Smooth muscle cell (in vitro differentiated cells): ENCODE results near the gene SH3RF2. TPM values are rescaled to one million over a fixed set of nuclear protein-coding genes. Genes with fewer than 3 reads are reported as not detected.

Source experiments
- DNase-seq: peaks from one replicate; lab custom pipeline; 2025; ENCODE audit not compliant: unreplicated experiment; lab: John Stamatoyannopoulos, UW
- H2AFZ ChIP-seq: fragments of 200-600 bp; sonication (generic); 2 replicates; pipeline ENCODE4 v1.6.0; 2016; ENCODE audit warnings: antibody characterized with exemption, low read depth, mild to moderate bottlenecking
- H3F3A ChIP-seq: fragments of 200-600 bp; sonication (generic); 2 replicates; pipeline ENCODE4 v1.6.0; 2017; ENCODE audit warnings: antibody characterized with exemption, low read depth
- H3K27ac ChIP-seq: fragments of 200-600 bp; sonication (generic); 2 replicates; pipeline ENCODE4 v1.5.1; 2016; ENCODE audit warnings: low read depth, mild to moderate bottlenecking
- H3K27me3 ChIP-seq: fragments of 200-600 bp; sonication (generic); 2 replicates; pipeline ENCODE4 v1.6.1; 2016; ENCODE audit warnings: low read depth, mild to moderate bottlenecking
- H3K36me3 ChIP-seq: fragments of 200-600 bp; sonication (generic); 2 replicates; pipeline ENCODE4 v1.5.1; 2016; ENCODE audit warnings: low read depth
- H3K4me1 ChIP-seq: fragments of 200-600 bp; sonication (generic); 2 replicates; pipeline ENCODE4 v1.5.1; 2016; ENCODE audit warnings: low read depth
- H3K4me2 ChIP-seq: fragments of 200-600 bp; sonication (generic); 2 replicates; pipeline ENCODE4 v1.6.0; 2016; ENCODE audit warnings: mild to moderate bottlenecking
- H3K4me3 ChIP-seq: fragments of 200-600 bp; sonication (generic); 2 replicates; pipeline ENCODE4 v1.5.1; 2016; ENCODE audit warnings: mild to moderate bottlenecking
- H3K79me2 ChIP-seq: fragments of 200-600 bp; sonication (generic); 2 replicates; pipeline ENCODE4 v1.6.0; 2016; ENCODE audit warnings: low read depth, mild to moderate bottlenecking
- H3K9ac ChIP-seq: fragments of 200-600 bp; sonication (generic); 2 replicates; pipeline ENCODE4 v1.6.0; 2016; ENCODE audit warnings: low read depth
- H3K9me3 ChIP-seq: fragments of 200-600 bp; sonication (generic); replicated peaks from 2 replicates; pipeline ENCODE4 v1.5.1; 2016; ENCODE audit warnings: low read depth
- H4K20me1 ChIP-seq: fragments of 200-600 bp; sonication (generic); 2 replicates; pipeline ENCODE4 v1.6.0; 2016; ENCODE audit warnings: low read depth
- CTCF ChIP-seq: fragments of 200-600 bp; sonication (generic); IDR thresholded peaks from 2 replicates; pipeline ENCODE4 v1.5.1; 2017; ENCODE audit warnings: borderline replicate concordance, mild to moderate bottlenecking, antibody characterized with exemption; ENCODE audit not compliant: insufficient read depth, poor library complexity, severe bottlenecking
- WGBS: methylation state at CpG from one replicate; pipeline ENCODE4 v1.1.7; 2016; ENCODE audit warnings: low lambda C conversion rate; 5-methylcytosine and 5-hydroxymethylcytosine counted together
- polyA plus RNA-seq: library from polyadenylated mRNA; unstranded; fragments of >200 nt; fragmentation: Nextera tagmentation; extraction: Ambion mirVana; gene quantifications from 2 replicates; pipeline ENCODE4 v1.2.1, GENCODE V29; 2016
- total RNA-seq: library from RNA; depleted of rRNA; stranded (reverse); fragments of >200 nt; gene quantifications from 2 replicates; pipeline ENCODE4 v1.2.3, GENCODE V29; 2014

SH3RF2 gene
- total and polyA plus RNA-seq, 2 experiments from 2014 or later = 1.0 to 2.0 TPM

- Histone ChIP-seq H3K36me3 (no peaks in the 10 kb centered on the region), H3K4me3 (no peak overlapping the region), H3K4me1 (peaks cover 31% of the 10 kb centered on the region), H3K4me2 (peak overlapping the region; percentile 70), H3K9me3 (no peaks in the 10 kb centered on the region), H2AFZ (no peak overlapping the region), H4K20me1 (no peaks in the 10 kb centered on the region), H3K27ac (no peak overlapping the region), H3K79me2 (no peaks in the 10 kb centered on the region), H3K27me3 (peaks cover 5% of the 10 kb centered on the region), H3F3A (peaks cover 16% of the 10 kb centered on the region), H3K9ac (no peak overlapping the region)
- TF ChIP-seq CTCF = no peak
- DNase-seq = no peak
- 98% methylated on average over 3 of the region's 3 CpGs for WGBS
These were observed 11.7 kb downstream of the SH3RF2 start for GRCh38 chr5:145948047-145948446.

- H3F3A ChIP-seq = peaks cover 16% of the 10 kb centered on the region
- WGBS = 87% methylated on average over 6 of the region's 6 CpGs
- no peak for DNase-seq
- no peaks in the 10 kb centered on the region for H4K20me1 ChIP-seq
- no peak overlapping the region for H2AFZ ChIP-seq
- H3K9me3 ChIP-seq = no peaks in the 10 kb centered on the region
- H3K79me2 ChIP-seq = no peaks in the 10 kb centered on the region
- H3K27me3 ChIP-seq = peaks cover 5% of the 10 kb centered on the region
- H3K27ac ChIP-seq = no peak overlapping the region
- TF ChIP-seq CTCF = no peak
- H3K36me3 ChIP-seq = no peaks in the 10 kb centered on the region
- H3K9ac ChIP-seq = no peak overlapping the region
- peaks cover 31% of the 10 kb centered on the region for H3K4me1 ChIP-seq
- H3K4me3 ChIP-seq = no peak overlapping the region
- no peak overlapping the region for H3K4me2 ChIP-seq
These were observed 12.5 kb downstream of the SH3RF2 start for GRCh38 chr5:145948921-145949320.

GRCh38 chr5:145949474-145949873, 13.1 kb downstream of the SH3RF2 start:
- H2AFZ ChIP-seq = no peak overlapping the region
- no peak for TF ChIP-seq CTCF
- no peaks in the 10 kb centered on the region for H4K20me1 ChIP-seq
- peaks cover 5% of the 10 kb centered on the region for H3K27me3 ChIP-seq
- H3K79me2 ChIP-seq = no peaks in the 10 kb centered on the region
- H3K9ac ChIP-seq = no peak overlapping the region
- H3F3A ChIP-seq = peaks cover 16% of the 10 kb centered on the region
- no peak for DNase-seq
- H3K36me3 ChIP-seq = no peaks in the 10 kb centered on the region
- H3K27ac ChIP-seq = no peak overlapping the region
- peaks cover 31% of the 10 kb centered on the region for H3K4me1 ChIP-seq
- H3K9me3 ChIP-seq = no peaks in the 10 kb centered on the region
- 90% methylated on average over 2 of the region's 2 CpGs for WGBS
- no peak overlapping the region for H3K4me3 ChIP-seq
- no peak overlapping the region for H3K4me2 ChIP-seq

- no peak for DNase-seq
- no peaks in the 10 kb centered on the region for H3K36me3 ChIP-seq
- peaks cover 25% of the 10 kb centered on the region for H3K4me1 ChIP-seq
- H3K9me3 ChIP-seq = no peaks in the 10 kb centered on the region
- H3K4me3 ChIP-seq = no peak overlapping the region
- H3K79me2 ChIP-seq = no peaks in the 10 kb centered on the region
- no peak overlapping the region for H3K9ac ChIP-seq
- H3K4me2 ChIP-seq = peak overlapping the region; percentile 3
- H4K20me1 ChIP-seq = no peaks in the 10 kb centered on the region
- peaks cover 9% of the 10 kb centered on the region for H3F3A ChIP-seq
- H3K27ac ChIP-seq = no peak overlapping the region
- H3K27me3 ChIP-seq = peaks cover 13% of the 10 kb centered on the region
- H2AFZ ChIP-seq = no peak overlapping the region
- TF ChIP-seq CTCF = no peak
- 23% methylated on average over 3 of the region's 3 CpGs for WGBS
These were observed 14.7 kb downstream of the SH3RF2 start for GRCh38 chr5:145951071-145951470.
